GM18508 (cell line): ENCODE data around the gene ARFRP1.
"Not testable (repeated sequence)": the region's sequence is repeated elsewhere in the genome, so short reads cannot be mapped to it uniquely, and the experiment has no call there.

Experiments used
- ATAC-seq: cut with Tn5 transposase; IDR thresholded peaks from one replicate; pipeline ENCODE4 v1.9.1; 2021; ENCODE audit warnings: moderate number of reproducible peaks; ENCODE audit not compliant: insufficient read depth, unreplicated experiment

The ARFRP1 gene

DNA sequence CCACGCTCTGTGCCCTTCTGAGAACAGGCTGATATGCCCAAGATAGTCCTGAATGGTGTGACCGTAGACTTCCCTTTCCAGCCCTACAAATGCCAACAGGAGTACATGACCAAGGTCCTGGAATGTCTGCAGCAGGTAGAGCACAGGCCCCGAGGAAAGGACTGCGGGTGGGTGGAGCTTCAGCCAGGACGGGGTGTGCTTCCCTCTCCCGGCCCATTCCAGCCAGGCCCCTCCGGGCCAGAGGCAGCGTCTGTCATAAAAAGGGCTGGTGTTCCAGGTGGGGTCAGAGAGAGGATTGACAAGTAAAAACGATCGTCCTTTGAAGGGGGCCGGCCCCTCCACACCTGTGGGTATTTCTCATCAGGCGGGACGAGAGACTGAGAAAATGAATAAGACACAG lies 48.4 kb downstream of the ARFRP1 start:
- ATAC-seq, result no peak

DNA sequence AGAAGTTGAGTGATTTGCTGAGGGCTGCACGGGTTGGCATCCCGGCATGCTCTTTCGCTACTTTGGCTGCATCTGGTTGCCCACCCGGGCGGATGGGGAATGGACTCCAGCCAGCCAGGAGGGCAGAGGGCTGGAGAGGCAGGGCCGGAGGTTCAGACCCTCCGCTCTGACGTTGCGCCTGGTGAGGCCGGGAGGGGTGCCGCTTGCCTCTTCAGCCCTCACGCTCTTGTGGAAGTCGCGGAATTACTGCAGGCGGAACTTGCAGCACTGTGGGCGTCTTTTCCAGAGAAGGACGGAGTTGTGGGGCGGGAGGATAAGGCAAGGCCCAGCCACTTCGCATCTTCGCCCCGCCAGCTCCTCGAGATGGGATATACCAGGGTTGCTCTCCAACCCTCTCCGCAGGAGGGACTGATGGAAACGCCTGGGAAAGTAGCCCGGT lies 49.0 kb downstream of the ARFRP1 start:
- ATAC-seq, result peak; percentile 7

DNA sequence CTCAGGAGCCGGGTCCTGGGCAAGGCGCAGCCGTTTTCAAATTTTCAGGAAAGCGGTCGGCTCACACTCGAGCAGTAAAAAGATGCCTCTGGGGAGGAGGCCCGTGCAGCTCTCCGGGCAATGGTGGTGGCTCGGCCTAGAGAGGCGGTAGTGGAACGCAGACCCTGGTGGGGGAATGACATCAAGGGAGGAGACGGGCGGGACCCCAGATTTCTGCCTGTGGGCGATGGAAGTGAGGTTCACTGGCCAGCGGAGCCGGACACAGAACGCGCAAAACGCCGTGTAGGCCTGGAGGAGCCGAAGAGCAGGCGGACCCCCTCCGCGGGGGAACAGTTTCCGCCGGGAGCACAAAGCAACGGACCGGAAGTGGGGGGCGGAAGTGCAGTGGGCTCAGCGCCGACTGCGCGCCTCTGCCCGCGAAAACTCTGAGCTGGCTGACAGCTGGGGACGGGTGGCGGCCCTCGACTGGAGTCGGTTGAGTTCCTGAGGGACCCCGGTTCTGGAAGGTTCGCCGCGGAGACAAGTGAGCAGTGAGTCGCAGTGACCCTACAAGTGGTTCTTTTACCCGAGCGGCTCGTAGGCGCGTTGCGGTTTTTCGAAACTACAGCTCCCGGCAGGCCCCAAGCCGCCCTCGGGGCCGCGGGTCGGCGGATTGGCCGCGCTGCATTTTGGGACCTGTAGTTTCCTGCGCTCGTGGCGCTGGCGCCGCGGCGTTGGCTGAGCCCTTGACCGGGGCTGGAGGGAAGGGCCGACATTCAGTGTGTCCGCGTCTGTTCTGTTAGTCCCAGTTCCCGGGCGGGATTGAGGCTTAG lies 49.6 kb downstream of the ARFRP1 start, which contains the start of gene RTEL1:
Gene RTEL1 (plus strand): TSS at position 376 of the 812 bp plus-strand sequence. CDS start 1,091 bp downstream, outside the sequence.
- ATAC-seq, result peak; percentile 53

DNA sequence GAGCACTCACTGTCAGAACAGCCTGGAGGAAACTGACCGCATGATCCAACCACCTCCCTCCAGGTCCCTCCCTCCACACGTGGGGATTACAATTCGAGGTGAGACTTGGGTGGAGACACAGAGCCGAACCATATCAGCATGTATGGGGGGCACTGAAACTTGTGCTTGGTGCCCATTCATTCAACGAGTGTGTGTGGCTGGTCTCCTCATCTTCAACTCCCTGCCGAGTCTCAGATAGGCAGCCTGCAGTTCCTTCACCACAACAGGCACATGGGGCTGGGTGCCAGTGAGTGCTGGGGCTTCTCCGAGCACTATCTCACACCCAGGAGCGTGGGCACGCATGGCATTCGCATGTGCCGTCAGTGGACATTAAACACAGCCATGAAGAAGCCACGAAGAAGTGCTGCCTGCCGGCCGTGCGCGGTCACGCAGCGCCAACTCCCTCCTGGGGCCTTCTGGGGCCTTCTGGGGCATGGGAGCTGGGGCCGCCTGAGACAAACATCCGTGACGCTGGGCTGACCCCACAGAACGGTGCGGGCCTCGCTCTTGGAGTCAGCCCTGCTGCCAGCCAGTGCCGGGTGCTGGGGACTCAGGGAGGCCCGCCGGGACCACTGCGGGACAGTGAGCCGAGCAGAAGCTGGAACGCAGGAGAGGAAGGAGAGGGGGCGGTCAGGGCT lies 50.4 kb downstream of the ARFRP1 start:
- ATAC-seq, result no peak

DNA sequence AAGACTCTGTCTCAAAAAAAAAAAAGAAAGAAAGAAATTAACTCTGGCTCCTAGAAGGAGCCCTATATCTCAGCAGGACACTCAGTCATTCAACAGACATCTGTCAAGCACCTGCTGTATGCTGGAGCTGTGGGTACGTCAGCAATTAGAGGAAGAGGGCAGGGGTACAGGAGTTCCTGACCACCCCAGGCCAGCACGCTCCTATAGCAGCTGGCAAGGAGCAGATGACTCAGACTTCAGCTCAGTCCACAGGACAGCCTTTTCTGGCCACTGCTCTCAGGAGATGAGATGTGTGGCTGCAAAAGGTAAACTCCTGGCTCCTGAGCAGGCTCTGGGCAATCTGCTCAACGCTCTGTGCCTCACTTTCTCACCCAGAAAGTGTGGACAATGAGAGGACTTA lies 51.3 kb downstream of the ARFRP1 start:
- ATAC-seq, result no peak

DNA sequence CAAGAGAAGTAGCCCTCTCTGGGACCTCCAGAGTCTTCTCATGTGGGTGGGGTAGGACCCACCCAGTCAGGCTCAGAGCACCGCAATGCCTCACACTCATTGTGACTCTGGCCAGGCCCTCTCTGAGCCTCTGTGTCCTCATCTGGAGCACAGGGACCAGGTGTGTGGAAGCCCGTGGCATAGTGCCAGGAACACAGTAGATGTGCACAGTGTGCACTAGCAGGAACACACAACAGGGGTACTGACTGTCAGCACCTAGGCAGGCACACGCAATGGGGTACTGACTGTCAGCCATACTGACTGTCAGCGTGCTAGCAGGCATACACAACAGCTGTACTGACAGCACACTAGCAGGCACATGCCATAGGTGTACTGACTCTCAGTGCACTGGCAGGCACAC lies 52.5 kb downstream of the ARFRP1 start:
- ATAC-seq, result no peak

DNA sequence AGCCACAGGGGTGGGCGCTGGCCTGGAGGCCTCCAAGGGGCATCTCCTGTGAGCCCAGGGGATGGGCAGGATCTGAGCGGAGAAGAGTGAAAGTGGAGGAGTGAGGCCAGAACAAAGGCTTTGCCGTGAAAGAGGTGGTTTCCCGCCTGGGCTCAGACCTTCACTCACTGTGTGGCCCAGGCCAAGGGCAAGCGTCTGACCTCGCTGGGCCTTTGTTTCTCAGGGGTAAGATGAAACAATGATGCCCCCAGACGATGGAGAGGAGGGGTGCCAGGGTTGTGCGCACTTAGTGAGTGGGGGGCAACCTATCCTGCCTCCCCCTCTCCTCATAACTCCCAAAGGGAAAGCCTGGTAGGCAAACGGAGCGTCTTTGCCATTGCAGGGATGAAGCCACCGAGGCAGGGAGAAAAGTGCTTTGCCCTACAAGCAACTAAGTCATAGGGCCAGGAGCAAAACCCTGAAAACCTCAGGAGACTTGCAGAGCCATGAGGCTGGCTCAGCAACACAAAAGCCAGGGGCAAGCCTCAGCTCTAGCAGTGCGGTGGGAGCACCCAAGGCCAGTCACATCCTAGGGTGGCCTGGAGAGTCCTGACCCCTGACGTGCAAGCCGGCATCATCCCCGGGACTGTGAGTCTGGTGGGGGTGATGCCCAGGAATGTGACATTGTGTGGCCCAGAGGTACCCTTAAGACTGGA lies 53.7 kb downstream of the ARFRP1 start:
- ATAC-seq, result no peak

DNA sequence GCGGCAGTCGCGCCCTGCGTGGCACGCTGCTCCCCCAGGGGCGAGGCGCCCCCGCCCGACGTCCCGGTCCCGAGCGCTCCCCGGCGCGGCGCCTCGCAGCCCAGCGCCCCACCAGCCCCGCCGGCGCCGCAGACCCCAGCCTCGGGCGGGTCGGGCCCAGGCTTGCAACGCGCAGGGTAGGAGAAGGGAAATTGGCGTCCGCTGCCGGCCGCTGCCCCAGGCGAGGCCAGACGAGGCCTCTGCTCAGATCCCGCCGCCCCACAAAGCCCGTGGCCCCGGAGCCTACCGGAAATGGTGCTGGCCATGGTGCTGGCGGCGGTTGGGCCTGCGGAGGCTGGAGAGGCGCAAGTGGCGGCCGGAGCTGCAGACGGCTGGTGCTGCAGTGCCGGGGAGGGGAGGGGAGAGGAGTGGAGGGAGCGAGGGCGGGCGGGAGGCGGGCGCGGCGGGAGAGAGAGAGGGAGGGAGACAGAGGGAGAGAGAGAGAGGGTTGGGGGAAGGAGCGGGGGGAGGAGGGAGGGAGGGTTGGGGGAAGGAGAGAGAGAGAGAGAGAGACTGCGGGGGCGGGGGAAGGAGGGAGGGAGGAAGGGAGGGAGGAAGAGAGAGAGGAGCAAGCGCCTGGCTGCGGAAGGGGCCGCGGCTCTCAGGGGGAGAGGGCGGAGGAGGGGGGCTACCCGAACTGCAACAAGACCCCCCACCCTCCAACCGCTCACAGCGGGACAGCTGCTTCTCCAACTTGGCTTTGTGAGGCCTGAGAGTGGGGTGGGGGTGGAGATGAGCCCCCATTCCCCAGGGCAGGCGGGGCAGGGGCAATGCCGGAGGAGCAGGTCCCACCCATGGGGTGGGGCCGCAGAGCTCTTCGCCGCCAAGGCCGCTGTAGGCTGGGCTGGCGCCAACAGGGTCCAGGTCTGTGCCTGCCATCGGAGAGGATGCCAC lies 54.5 kb downstream of the ARFRP1 start, which contains the start of gene STMN3:
Gene STMN3 (minus strand): TSS at position 384 of the 933 bp plus-strand sequence. CDS start 79 bp downstream, at position 305.
- ATAC-seq, result no peak

DNA sequence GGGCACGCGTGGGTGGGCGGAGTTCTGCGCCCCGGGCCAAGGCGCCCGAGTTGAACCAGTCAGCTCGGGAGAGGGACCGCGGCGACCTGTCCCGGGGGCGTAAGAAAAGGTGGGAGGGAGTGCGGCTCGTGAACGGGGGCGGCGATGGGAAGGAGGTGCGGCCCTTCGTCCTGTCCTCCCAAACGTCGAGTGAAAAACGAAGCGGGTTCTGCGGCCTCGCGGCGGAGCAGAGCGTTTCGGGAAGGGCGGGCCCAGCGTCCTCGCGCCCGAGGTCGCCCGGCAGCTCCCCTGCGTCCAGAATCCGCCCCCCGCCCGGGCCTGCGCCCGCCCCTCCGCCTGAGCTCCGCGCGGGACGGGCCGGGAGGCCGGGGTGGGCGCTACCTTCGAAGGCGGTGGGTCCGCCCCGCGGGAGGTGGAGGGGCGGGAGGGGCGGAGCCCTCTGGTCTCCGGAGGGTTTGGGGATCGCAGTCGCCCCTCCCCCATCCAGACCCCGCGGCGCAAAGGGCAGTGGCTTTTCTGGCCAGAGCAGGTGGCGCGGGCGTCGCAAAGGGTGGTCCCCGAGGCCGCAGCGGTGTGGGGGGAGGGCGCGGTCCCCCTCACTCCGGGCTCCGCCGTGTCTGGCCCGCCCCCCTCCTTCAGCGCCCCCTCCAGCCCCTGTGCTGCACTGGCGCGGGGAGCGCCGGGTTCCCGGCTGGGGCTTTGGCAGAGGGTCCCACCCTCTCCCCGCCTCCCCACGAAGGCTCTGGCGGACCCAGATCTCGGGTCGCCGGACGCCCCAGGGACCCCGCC lies 55.4 kb downstream of the ARFRP1 start:
- no peak for ATAC-seq

DNA sequence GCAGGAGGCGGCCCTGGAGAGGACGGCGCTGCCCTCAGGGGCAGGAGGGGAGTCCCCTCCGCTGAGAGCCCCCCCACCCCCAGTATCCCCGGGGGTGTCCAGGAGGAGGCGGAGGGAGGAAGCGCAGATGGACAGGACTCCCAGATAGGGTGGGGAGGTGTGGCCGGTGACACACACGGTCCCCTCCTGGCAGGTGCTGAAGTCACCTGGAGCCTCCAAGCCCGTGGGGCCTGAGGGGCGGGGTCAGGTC lies 55.9 kb downstream of the ARFRP1 start:
- ATAC-seq, result no peak

DNA sequence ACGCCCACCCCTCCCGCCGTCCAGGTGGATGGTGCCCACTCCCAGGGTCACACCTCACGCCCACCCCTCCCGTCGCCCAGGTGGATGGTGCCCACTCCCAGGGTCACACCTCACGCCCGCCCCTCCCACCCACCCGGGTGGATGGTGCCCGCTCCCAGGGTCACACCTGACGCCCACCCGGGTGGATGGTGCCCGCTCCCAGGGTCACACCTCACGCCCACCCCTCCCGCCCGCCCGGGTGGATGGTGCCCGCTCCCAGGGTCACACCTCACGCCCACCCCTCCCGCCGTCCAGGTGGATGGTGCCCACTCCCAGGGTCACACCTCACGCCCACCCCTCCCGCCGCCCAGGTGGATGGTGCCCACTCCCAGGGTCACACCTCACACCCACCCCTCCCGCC lies 57.3 kb downstream of the ARFRP1 start:
- not testable (repeated sequence) for ATAC-seq

DNA sequence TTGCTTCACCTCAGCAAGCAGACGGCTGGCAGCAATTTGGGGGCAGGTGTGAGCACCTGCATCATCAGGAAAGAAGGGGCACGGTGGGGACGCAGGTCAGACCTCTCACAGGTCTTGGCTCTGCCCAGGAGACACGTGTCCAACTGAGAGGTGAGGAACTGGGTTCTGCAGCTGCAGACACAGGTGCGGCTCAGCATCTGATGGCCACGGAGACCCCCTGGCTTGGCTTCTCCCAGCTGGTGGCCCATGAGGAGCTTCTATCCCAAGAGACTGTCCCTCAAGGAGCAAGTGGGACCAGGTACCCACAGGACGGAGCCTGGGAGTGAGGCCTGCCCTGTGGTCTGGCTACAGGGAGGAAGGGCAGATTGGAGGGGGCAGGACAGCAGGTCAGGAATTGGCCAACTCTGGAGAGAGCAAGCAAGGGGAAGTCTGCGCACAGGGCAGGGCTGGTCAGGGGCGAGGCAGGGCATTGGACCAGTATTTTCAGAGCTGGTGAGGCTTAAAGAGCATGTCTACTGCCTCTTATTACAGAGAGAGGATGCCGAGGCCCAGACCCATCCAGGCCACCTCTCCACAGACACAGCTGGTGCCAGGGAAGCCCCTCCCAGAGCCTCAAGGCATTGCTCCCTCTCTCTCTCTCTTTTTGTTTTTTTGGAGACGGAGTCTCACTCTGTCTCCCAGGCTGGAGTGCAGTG lies 58.7 kb downstream of the ARFRP1 start:
- ATAC-seq, result no peak
